HG02943 (cell line): ENCODE data around the gene TMEM121.
A peak's percentile ranks its signal among the peaks of the same experiment; 100 is the strongest.
"Not testable (repeated sequence)": the region's sequence is repeated elsewhere in the genome, so short reads cannot be mapped to it uniquely, and the experiment has no call there.

Source experiments
- ATAC-seq: cut with Tn5 transposase; IDR thresholded peaks from one replicate; pipeline ENCODE4 v1.9.1; 2021; ENCODE audit warnings: mild to moderate bottlenecking, low read depth, moderate library complexity; ENCODE audit not compliant: unreplicated experiment

The TMEM121 gene

GRCh38 chr14:105541218-105541875 lies 15.0 kb downstream of the TMEM121 start:
- no peak for ATAC-seq

GRCh38 chr14:105545676-105546075 lies 19.3 kb downstream of the TMEM121 start:
- not testable (repeated sequence) for ATAC-seq

- not testable (repeated sequence) for ATAC-seq
Observed at GRCh38 chr14:105546410-105546809, 20.0 kb downstream of the TMEM121 start.

GRCh38 chr14:105547072-105547471 lies 20.7 kb downstream of the TMEM121 start:
- ATAC-seq = not testable (repeated sequence)

GRCh38 chr14:105547741-105548169 lies 21.4 kb downstream of the TMEM121 start:
- ATAC-seq = no peak

- no peak for ATAC-seq
Observed at GRCh38 chr14:105549481-105549880, 23.1 kb downstream of the TMEM121 start.

GRCh38 chr14:105554022-105554421 lies 27.6 kb downstream of the TMEM121 start:
- no peak for ATAC-seq

GRCh38 chr14:105554523-105554922 lies 28.1 kb downstream of the TMEM121 start:
- no peak for ATAC-seq

GRCh38 chr14:105557671-105558070 lies 31.3 kb downstream of the TMEM121 start:
- not testable (repeated sequence) for ATAC-seq

GRCh38 chr14:105558449-105559154 lies 32.2 kb downstream of the TMEM121 start:
- ATAC-seq = not testable (repeated sequence)

GRCh38 chr14:105559384-105560047 lies 33.1 kb downstream of the TMEM121 start:
- peak; percentile 40 for ATAC-seq

- ATAC-seq = peak; percentile 60
Observed at GRCh38 chr14:105560048-105560669, 33.8 kb downstream of the TMEM121 start.

- ATAC-seq = not testable (repeated sequence)
Observed at GRCh38 chr14:105561345-105561744, 35.0 kb downstream of the TMEM121 start.

- no peak for ATAC-seq
Observed at GRCh38 chr14:105562713-105563346, 36.4 kb downstream of the TMEM121 start.

GRCh38 chr14:105563347-105563737 lies 37.0 kb downstream of the TMEM121 start:
- no peak for ATAC-seq

- ATAC-seq = not testable (repeated sequence)
Observed at GRCh38 chr14:105564536-105564935, 38.2 kb downstream of the TMEM121 start.

- ATAC-seq = not testable (repeated sequence)
Observed at GRCh38 chr14:105565185-105565919, 39.0 kb downstream of the TMEM121 start.

- ATAC-seq = peak; percentile 40
Observed at GRCh38 chr14:105566248-105567163, 40.1 kb downstream of the TMEM121 start.
